ENCODE measurements around the gene FZD10.

The FZD10 gene

GRCh38 chr12:130121226-130122000 lies 40.9 kb upstream of the FZD10 start:
- DNase-seq (ENCODE audit: low spot score) (no peak), ATAC-seq (ENCODE audit: low read depth) (no peak)
- no peak overlapping the region for H3K27ac ChIP-seq (ENCODE audit: poor library complexity, severe bottlenecking)
- H3K4me3 ChIP-seq (ENCODE audit: severe bottlenecking), result no peak overlapping the region
- no peaks in the 10 kb centered on the region for H3K27me3 ChIP-seq (ENCODE audit: insufficient read depth, poor library complexity, severe bottlenecking)
- H3K36me3 ChIP-seq (ENCODE audit: low read depth), result no peaks in the 10 kb centered on the region
- no peaks in the 10 kb centered on the region for H3K9me3 ChIP-seq (ENCODE audit: severe bottlenecking)
- no peak for TF ChIP-seq CTCF (IDR thresholded peaks at IDR 0.05; ENCODE audit: poor library complexity, severe bottlenecking)
- no peaks in the 10 kb centered on the region for H3K4me1 ChIP-seq (ENCODE audit: insufficient read depth, poor library complexity, severe bottlenecking)

- H3K4me1 ChIP-seq (ENCODE audit: insufficient read depth, poor library complexity, severe bottlenecking), result peaks cover 3% of the 10 kb centered on the region
- H3K27me3 ChIP-seq (ENCODE audit: insufficient read depth, poor library complexity, severe bottlenecking), result no peaks in the 10 kb centered on the region
- no peak for DNase-seq (ENCODE audit: low spot score)
- no peaks in the 10 kb centered on the region for H3K36me3 ChIP-seq (ENCODE audit: low read depth)
- no peaks in the 10 kb centered on the region for H3K9me3 ChIP-seq (ENCODE audit: severe bottlenecking)
- no peak overlapping the region for H3K4me3 ChIP-seq (ENCODE audit: severe bottlenecking)
- no peak for TF ChIP-seq CTCF (IDR thresholded peaks at IDR 0.05; ENCODE audit: poor library complexity, severe bottlenecking)
- ATAC-seq (ENCODE audit: low read depth), result no peak
- no peak overlapping the region for H3K27ac ChIP-seq (ENCODE audit: poor library complexity, severe bottlenecking)
Observed at GRCh38 chr12:130122356-130122755, 39.9 kb upstream of the FZD10 start.

GRCh38 chr12:130124106-130124505 lies 38.2 kb upstream of the FZD10 start:
- TF ChIP-seq CTCF (IDR thresholded peaks at IDR 0.05; ENCODE audit: poor library complexity, severe bottlenecking), result no peak
- no peaks in the 10 kb centered on the region for H3K9me3 ChIP-seq (ENCODE audit: severe bottlenecking)
- H3K36me3 ChIP-seq (ENCODE audit: low read depth), result no peaks in the 10 kb centered on the region
- H3K4me3 ChIP-seq (ENCODE audit: severe bottlenecking), result no peak overlapping the region
- no peak overlapping the region for H3K27ac ChIP-seq (ENCODE audit: poor library complexity, severe bottlenecking)
- ATAC-seq (ENCODE audit: low read depth), result no peak
- no peak for DNase-seq (ENCODE audit: low spot score)
- peaks cover 13% of the 10 kb centered on the region for H3K4me1 ChIP-seq (ENCODE audit: insufficient read depth, poor library complexity, severe bottlenecking)
- no peaks in the 10 kb centered on the region for H3K27me3 ChIP-seq (ENCODE audit: insufficient read depth, poor library complexity, severe bottlenecking)

- H3K4me1 ChIP-seq (ENCODE audit: insufficient read depth, poor library complexity, severe bottlenecking), result peaks cover 13% of the 10 kb centered on the region
- no peak overlapping the region for H3K4me3 ChIP-seq (ENCODE audit: severe bottlenecking)
- H3K27me3 ChIP-seq (ENCODE audit: insufficient read depth, poor library complexity, severe bottlenecking), result no peaks in the 10 kb centered on the region
- H3K36me3 ChIP-seq (ENCODE audit: low read depth), result no peaks in the 10 kb centered on the region
- DNase-seq (ENCODE audit: low spot score) (no peak), ATAC-seq (ENCODE audit: low read depth) (peak; percentile 24; the same call in 1 of the 3 replicates)
- TF ChIP-seq CTCF (IDR thresholded peaks at IDR 0.05; ENCODE audit: poor library complexity, severe bottlenecking), result no peak
- H3K9me3 ChIP-seq (ENCODE audit: severe bottlenecking), result no peaks in the 10 kb centered on the region
- H3K27ac ChIP-seq (ENCODE audit: poor library complexity, severe bottlenecking), result no peak overlapping the region
Observed at GRCh38 chr12:130124605-130125244, 37.5 kb upstream of the FZD10 start.

GRCh38 chr12:130126023-130126432 lies 36.2 kb upstream of the FZD10 start:
- peak; percentile 79 for ATAC-seq (ENCODE audit: low read depth)
- no peak for DNase-seq (ENCODE audit: low spot score)
- Histone ChIP-seq H3K27ac (ENCODE audit: poor library complexity, severe bottlenecking) (peak overlapping the region; percentile 7), H3K4me3 (ENCODE audit: severe bottlenecking) (no peak overlapping the region), H3K36me3 (ENCODE audit: low read depth) (no peaks in the 10 kb centered on the region), H3K4me1 (ENCODE audit: insufficient read depth, poor library complexity, severe bottlenecking) (peaks cover 13% of the 10 kb centered on the region), H3K27me3 (ENCODE audit: insufficient read depth, poor library complexity, severe bottlenecking) (no peaks in the 10 kb centered on the region), H3K9me3 (ENCODE audit: severe bottlenecking) (no peaks in the 10 kb centered on the region)
- no peak for TF ChIP-seq CTCF (IDR thresholded peaks at IDR 0.05; ENCODE audit: poor library complexity, severe bottlenecking)

Measured in RWPE2 (cell line).